IPS DF 6.9 (cell line): ENCODE measurements around the gene RAPGEF3.

ENCODE experiments used
- DNase-seq: peaks from one replicate; pipeline ENCODE4 v3.0.0-alpha.2; 2013; ENCODE audit warnings: low read depth, low spot score
- H3K27ac ChIP-seq: one replicate; pipeline ENCODE4 v1.5.1; 2013; ENCODE audit warnings: low read length, control low read depth
- H3K27me3 ChIP-seq: 2 replicates; pipeline ENCODE4 v1.6.1; 2013; ENCODE audit warnings: mild to moderate bottlenecking, low read length; ENCODE audit not compliant: control insufficient read depth, insufficient read depth
- H3K36me3 ChIP-seq: 2 replicates; pipeline ENCODE4 v1.6.1; 2013; ENCODE audit warnings: low read length; ENCODE audit not compliant: control insufficient read depth, insufficient read depth
- H3K4me1 ChIP-seq: 2 replicates; pipeline ENCODE4 v1.6.1; 2013; ENCODE audit warnings: low read length; ENCODE audit not compliant: control insufficient read depth, insufficient read depth
- H3K4me3 ChIP-seq: 2 replicates; pipeline ENCODE4 v1.5.1; 2013; ENCODE audit warnings: mild to moderate bottlenecking, low read length
- H3K9me3 ChIP-seq: 2 replicates; pipeline ENCODE4 v1.6.1; 2013; ENCODE audit warnings: low read length, inconsistent platforms; ENCODE audit not compliant: control insufficient read depth, insufficient read depth
- WGBS: extraction: QIAGEN DNeasy Blood & Tissue Kit; methylation state at CpG from one replicate; pipeline ENCODE4 v1.1.7; 2013; ENCODE audit warnings: mixed read lengths, missing lambda C conversion rate; ENCODE audit not compliant: insufficient read length, insufficient coverage; 5-methylcytosine and 5-hydroxymethylcytosine counted together

RAPGEF3 gene

GRCh38 chr12:47707355-47707754 is 51.3 kb downstream of the RAPGEF3 start:
- H3K9me3 ChIP-seq, result no peaks in the 10 kb centered on the region
- H3K36me3 ChIP-seq, result no peaks in the 10 kb centered on the region
- H3K4me3 ChIP-seq, result no peak overlapping the region
- no peak overlapping the region for H3K27ac ChIP-seq
- H3K27me3 ChIP-seq, result no peaks in the 10 kb centered on the region
- H3K4me1 ChIP-seq, result no peaks in the 10 kb centered on the region
- no peak for DNase-seq

- Histone ChIP-seq H3K27ac (no peak within 1 kb of the TSS), H3K36me3 (no peaks in the 10 kb centered on the region), H3K4me3 (peak within 1 kb of the TSS; percentile 92), H3K9me3 (no peaks in the 10 kb centered on the region), H3K27me3 (no peaks in the 10 kb centered on the region), H3K4me1 (no peaks in the 10 kb centered on the region)
- peak; percentile 78 for DNase-seq
- no CpG with 5 or more reads among the region's 66 CpGs for WGBS
Observed at GRCh38 chr12:47705566-47706425, 52.9 kb downstream of the RAPGEF3 start, which contains the start of gene RPAP3. RPAP3 (minus strand) TSS chr12:47706030; CDS start chr12:47702840, 3,190 bp downstream.

- no peak overlapping the region for H3K27ac ChIP-seq
- peak overlapping the region; percentile 92; the same call in 1 of the 2 replicates for H3K4me3 ChIP-seq
- H3K27me3 ChIP-seq, result no peaks in the 10 kb centered on the region
- no CpG with 5 or more reads among the region's 9 CpGs for WGBS
- H3K36me3 ChIP-seq, result peaks cover 3% of the 10 kb centered on the region; the same call in 1 of the 2 replicates
- no peaks in the 10 kb centered on the region for H3K4me1 ChIP-seq
- no peak for DNase-seq
- no peaks in the 10 kb centered on the region for H3K9me3 ChIP-seq
Observed at GRCh38 chr12:47705229-47705565, 53.5 kb downstream of the RAPGEF3 start.

- WGBS, result 100% methylated on average over 1 of the region's 9 CpGs
- H3K4me3 ChIP-seq, result peak overlapping the region; percentile 92; the same call in 1 of the 2 replicates
- no peaks in the 10 kb centered on the region for H3K27me3 ChIP-seq
- H3K4me1 ChIP-seq, result no peaks in the 10 kb centered on the region
- H3K27ac ChIP-seq, result no peak overlapping the region
- H3K36me3 ChIP-seq, result peaks cover 3% of the 10 kb centered on the region; the same call in 1 of the 2 replicates
- H3K9me3 ChIP-seq, result no peaks in the 10 kb centered on the region
- DNase-seq, result no peak
Observed at GRCh38 chr12:47704719-47705118, 54.0 kb downstream of the RAPGEF3 start.

- Histone ChIP-seq H3K27me3 (no peaks in the 10 kb centered on the region), H3K36me3 (peaks cover 3% of the 10 kb centered on the region; the same call in 1 of the 2 replicates), H3K27ac (no peak overlapping the region), H3K4me3 (no peak overlapping the region), H3K4me1 (no peaks in the 10 kb centered on the region), H3K9me3 (no peaks in the 10 kb centered on the region)
- no peak for DNase-seq
- WGBS, result no CpG with 5 or more reads among the region's 2 CpGs
Observed at GRCh38 chr12:47700263-47700662, 58.4 kb downstream of the RAPGEF3 start.

- H3K27me3 ChIP-seq, result no peaks in the 10 kb centered on the region
- whole genome bisulfite sequencing, result no CpG with 5 or more reads among the region's 7 CpGs
- H3K4me1 ChIP-seq, result no peaks in the 10 kb centered on the region
- peaks cover 3% of the 10 kb centered on the region; the same call in 1 of the 2 replicates for H3K36me3 ChIP-seq
- no peak for DNase-seq
- no peak overlapping the region for H3K27ac ChIP-seq
- no peaks in the 10 kb centered on the region for H3K9me3 ChIP-seq
- no peak overlapping the region for H3K4me3 ChIP-seq
Observed at GRCh38 chr12:47698631-47699030, 60.0 kb downstream of the RAPGEF3 start.

GRCh38 chr12:47698055-47698454 is 60.6 kb downstream of the RAPGEF3 start:
- DNase-seq, result no peak
- H3K9me3 ChIP-seq, result no peaks in the 10 kb centered on the region
- no peaks in the 10 kb centered on the region for H3K27me3 ChIP-seq
- WGBS, result no CpG with 5 or more reads among the region's 4 CpGs
- peaks cover 3% of the 10 kb centered on the region; the same call in 1 of the 2 replicates for H3K36me3 ChIP-seq
- no peak overlapping the region for H3K4me3 ChIP-seq
- no peaks in the 10 kb centered on the region for H3K4me1 ChIP-seq
- H3K27ac ChIP-seq, result no peak overlapping the region

- no peak for DNase-seq
- Histone ChIP-seq H3K9me3 (no peaks in the 10 kb centered on the region), H3K36me3 (peaks cover 10% of the 10 kb centered on the region; the same call in 1 of the 2 replicates), H3K4me3 (no peak overlapping the region), H3K27ac (no peak overlapping the region), H3K27me3 (no peaks in the 10 kb centered on the region), H3K4me1 (no peaks in the 10 kb centered on the region)
- no CpG with 5 or more reads among the region's 2 CpGs for WGBS
Observed at GRCh38 chr12:47689215-47689614, 69.5 kb downstream of the RAPGEF3 start.

- H3K4me3 ChIP-seq, result no peak overlapping the region
- H3K4me1 ChIP-seq, result no peaks in the 10 kb centered on the region
- no peaks in the 10 kb centered on the region for H3K27me3 ChIP-seq
- H3K9me3 ChIP-seq, result no peaks in the 10 kb centered on the region
- H3K27ac ChIP-seq, result no peak overlapping the region
- WGBS, result no CpG with 5 or more reads among the region's 3 CpGs
- peaks cover 6% of the 10 kb centered on the region; the same call in 1 of the 2 replicates for H3K36me3 ChIP-seq
- no peak for DNase-seq
Observed at GRCh38 chr12:47687636-47688035, 71.0 kb downstream of the RAPGEF3 start.

GRCh38 chr12:47686645-47687240 is 71.9 kb downstream of the RAPGEF3 start:
- no peaks in the 10 kb centered on the region for H3K27me3 ChIP-seq
- no peak overlapping the region for H3K27ac ChIP-seq
- WGBS, result 100% methylated on average over 1 of the region's 4 CpGs
- H3K9me3 ChIP-seq, result no peaks in the 10 kb centered on the region
- H3K4me1 ChIP-seq, result no peaks in the 10 kb centered on the region
- H3K36me3 ChIP-seq, result peaks cover 3% of the 10 kb centered on the region; the same call in 1 of the 2 replicates
- H3K4me3 ChIP-seq, result no peak overlapping the region
- DNase-seq, result no peak
